Hindlimb muscle (tissue), 1 donor: Measurements from ENCODE around the gene MAPK10. TPM values are rescaled to one million over a fixed set of nuclear protein-coding genes. Genes with fewer than 3 reads are reported as not detected.
"Not testable (repeated sequence)": the region's sequence is repeated elsewhere in the genome, so short reads cannot be mapped to it uniquely, and the experiment has no call there.

Experiments used
- DNase-seq: peaks from one replicate; pipeline ENCODE4 v3.0.0-alpha.2; 2013
- polyA plus RNA-seq: library from polyadenylated mRNA; unstranded; fragments of 120-200 nt; gene quantifications from one replicate; pipeline ENCODE4 v1.2.1, GENCODE V29; 2013; ENCODE audit not compliant: insufficient read length

Gene MAPK10
- polyA plus RNA-seq, 1 donor: 2.8 TPM

GRCh38 chr4:86338521-86338920, 21.3 kb downstream of the MAPK10 start:
- no peak for DNase-seq

GRCh38 chr4:86334020-86334750, 25.7 kb downstream of the MAPK10 start:
- no peak for DNase-seq

- DNase-seq: no peak
These were observed 26.6 kb downstream of the MAPK10 start for GRCh38 chr4:86333236-86333635.

GRCh38 chr4:86330961-86331742, 28.7 kb downstream of the MAPK10 start:
- DNase-seq: no peak

- DNase-seq: not testable (repeated sequence)
These were observed 29.4 kb downstream of the MAPK10 start for GRCh38 chr4:86330411-86330810.

- no peak for DNase-seq
These were observed 30.4 kb downstream of the MAPK10 start for GRCh38 chr4:86329431-86329830.

- no peak for DNase-seq
These were observed 33.5 kb downstream of the MAPK10 start for GRCh38 chr4:86326400-86326799.

- DNase-seq: no peak
These were observed 40.5 kb downstream of the MAPK10 start for GRCh38 chr4:86319390-86319789.

GRCh38 chr4:86315579-86315978, 44.3 kb downstream of the MAPK10 start:
- DNase-seq: no peak

GRCh38 chr4:86313656-86314055, 46.2 kb downstream of the MAPK10 start:
- no peak for DNase-seq

GRCh38 chr4:86307432-86307831, 52.4 kb downstream of the MAPK10 start:
- DNase-seq: no peak

GRCh38 chr4:86306816-86307215, 53.0 kb downstream of the MAPK10 start:
- no peak for DNase-seq

- no peak for DNase-seq
These were observed 57.0 kb downstream of the MAPK10 start for GRCh38 chr4:86302830-86303229.

- DNase-seq: peak; percentile 72
These were observed 57.6 kb downstream of the MAPK10 start for GRCh38 chr4:86302251-86302650.

- DNase-seq: no peak
These were observed 59.3 kb downstream of the MAPK10 start for GRCh38 chr4:86300516-86300915.

GRCh38 chr4:86296865-86297264, 63.0 kb downstream of the MAPK10 start:
- DNase-seq: no peak

- DNase-seq: no peak
These were observed 65.0 kb downstream of the MAPK10 start for GRCh38 chr4:86294883-86295282.

GRCh38 chr4:86291180-86291579, 68.7 kb downstream of the MAPK10 start:
- DNase-seq: no peak

- no peak for DNase-seq
These were observed 73.1 kb downstream of the MAPK10 start for GRCh38 chr4:86286726-86287125.

- no peak for DNase-seq
These were observed 76.5 kb downstream of the MAPK10 start for GRCh38 chr4:86283371-86283770.

- no peak for DNase-seq
These were observed 79.6 kb downstream of the MAPK10 start for GRCh38 chr4:86280246-86280645.

GRCh38 chr4:86279293-86279960, 80.4 kb downstream of the MAPK10 start:
- no peak for DNase-seq

GRCh38 chr4:86278126-86278525, 81.7 kb downstream of the MAPK10 start:
- DNase-seq: no peak

- DNase-seq: no peak
These were observed 85.2 kb downstream of the MAPK10 start for GRCh38 chr4:86274642-86275041.
